Measurements from ENCODE around the gene DOCK7.

DNA sequence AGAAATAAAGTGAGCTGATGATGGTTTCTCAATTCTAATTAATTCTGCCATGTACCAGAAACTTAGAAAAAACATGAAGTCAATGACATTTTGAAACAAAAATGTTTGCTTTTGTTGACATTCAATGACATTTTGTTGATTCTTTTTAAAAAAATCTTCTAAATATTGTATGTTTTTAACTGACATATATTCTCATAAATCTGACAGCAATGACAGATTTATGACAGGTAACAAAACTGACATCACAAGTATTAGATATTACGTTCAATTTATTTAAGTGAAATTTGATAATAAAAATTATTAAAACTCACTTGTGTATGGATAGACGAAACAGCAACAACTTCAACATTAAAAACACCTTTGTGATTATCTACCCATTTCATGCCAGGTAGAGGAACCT, 126.9 kb downstream of the DOCK7 start:
- TF ChIP-seq CTCF (IDR thresholded peaks at IDR 0.05; ENCODE audit: low read depth, low read length, missing input control): no peak
- no peak for TF ChIP-seq JUND (IDR thresholded peaks at IDR 0.05)

Data from liver (tissue), 3 donors.